HG03135 (cell line): Measurements from ENCODE around the gene GSK3B.

Experiments
- ATAC-seq: cut with Tn5 transposase; IDR thresholded peaks from one replicate; pipeline ENCODE4 v1.9.1; 2021; ENCODE audit warnings: mild to moderate bottlenecking, moderate library complexity; ENCODE audit not compliant: unreplicated experiment

GSK3B gene

GRCh38 chr3:119826711-119827608 is 267.3 kb downstream of the GSK3B start:
- no peak for ATAC-seq

DNA sequence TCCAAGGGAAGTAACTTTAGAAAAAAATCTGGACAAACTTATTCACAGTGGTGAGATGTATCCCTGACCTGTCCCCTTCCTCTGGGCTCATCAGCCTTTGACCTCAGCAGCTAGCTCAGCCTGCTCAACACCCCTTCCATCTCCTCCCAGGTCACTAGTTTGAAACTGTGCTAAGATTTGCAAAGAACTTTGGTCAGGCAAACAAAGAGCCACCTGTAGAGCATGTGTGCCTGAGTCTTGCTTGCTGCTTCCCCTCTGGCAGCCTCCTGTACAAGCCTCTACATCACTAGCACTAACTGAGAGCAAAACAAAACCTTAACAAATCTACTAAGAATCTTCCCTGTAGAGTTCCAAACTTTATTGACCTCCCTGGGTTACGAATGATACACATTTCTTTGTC is 268.4 kb downstream of the GSK3B start:
- ATAC-seq, result no peak

GRCh38 chr3:119819806-119820205 is 274.4 kb downstream of the GSK3B start:
- ATAC-seq, result no peak

- no peak for ATAC-seq
Measured at GRCh38 chr3:119818937-119819336, 275.3 kb downstream of the GSK3B start.

- ATAC-seq, result no peak
Measured at GRCh38 chr3:119817583-119818363, 276.5 kb downstream of the GSK3B start.

- ATAC-seq, result no peak
Measured at GRCh38 chr3:119817071-119817470, 277.2 kb downstream of the GSK3B start.

GRCh38 chr3:119815716-119816115 is 278.5 kb downstream of the GSK3B start:
- ATAC-seq, result no peak

DNA sequence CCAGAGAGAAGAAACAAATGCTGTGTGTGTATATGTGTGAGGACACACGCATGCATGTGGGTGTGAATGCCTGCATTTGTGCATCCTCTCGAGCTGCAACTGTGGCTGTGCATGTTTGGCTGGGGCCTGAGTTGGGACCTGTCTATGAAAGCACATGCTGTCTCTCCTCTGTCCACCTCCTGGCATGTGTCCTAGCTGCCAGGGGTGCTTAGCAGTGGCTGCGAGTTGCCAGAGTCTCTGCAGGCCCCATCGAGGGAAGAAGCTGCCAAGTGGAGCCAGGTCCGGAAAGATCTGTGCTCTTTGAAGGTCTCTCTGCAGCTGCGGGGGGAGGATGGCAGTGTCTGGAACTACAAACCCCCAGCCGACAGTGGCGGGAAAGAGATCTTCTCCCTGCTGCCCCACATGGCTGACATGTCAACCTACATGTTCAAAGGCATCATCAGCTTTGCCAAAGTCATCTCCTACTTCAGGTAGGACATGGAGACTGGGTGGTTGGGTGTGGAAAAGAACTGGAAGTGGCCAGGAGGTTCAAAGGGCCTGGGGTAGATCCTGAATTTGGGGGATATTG is 281.7 kb downstream of the GSK3B start:
- ATAC-seq, result no peak

- peak; percentile 83 for ATAC-seq
Measured at GRCh38 chr3:119810018-119810435, 284.2 kb downstream of the GSK3B start.

DNA sequence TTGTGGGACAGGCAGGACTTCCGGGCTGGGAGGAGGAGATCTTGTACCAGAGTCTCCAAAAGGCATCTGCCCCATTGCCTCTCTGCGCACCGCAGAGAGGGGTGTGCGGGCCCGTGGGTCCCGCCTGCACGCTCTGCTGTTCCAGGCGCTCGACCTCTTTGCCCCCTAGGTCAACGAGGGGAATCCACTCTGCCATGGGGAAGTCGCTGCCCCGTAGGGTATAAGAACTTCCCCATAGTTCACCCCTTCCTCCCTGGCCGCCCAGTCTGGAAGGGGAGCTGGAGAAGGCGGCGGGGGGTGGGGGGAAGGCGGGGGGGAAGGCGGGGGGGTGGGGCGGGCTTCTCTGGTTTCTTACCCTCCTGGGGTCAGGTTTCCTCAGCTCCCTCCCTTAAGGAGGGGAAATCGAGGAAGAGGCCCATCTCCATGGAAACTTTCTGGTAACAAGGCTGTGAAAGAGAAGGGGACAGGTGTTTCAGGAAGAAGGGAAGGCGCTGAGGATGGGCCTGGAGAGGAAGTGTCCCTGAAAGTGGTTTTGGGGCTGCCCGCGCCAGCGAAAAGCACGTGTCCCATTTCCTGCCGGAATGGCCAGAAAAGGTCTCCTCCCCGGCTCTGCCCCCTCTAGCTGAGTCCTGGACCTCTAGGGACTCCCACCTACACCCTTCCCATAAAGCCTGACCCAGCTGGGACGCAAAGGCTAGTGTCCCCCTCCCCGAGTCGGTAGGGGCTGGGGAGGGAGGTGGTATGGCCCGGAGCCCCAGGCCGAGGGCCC is 284.8 kb downstream of the GSK3B start:
- peak; percentile 47 for ATAC-seq

- no peak for ATAC-seq
Measured at GRCh38 chr3:119808843-119809242, 285.4 kb downstream of the GSK3B start.

- ATAC-seq, result no peak
Measured at GRCh38 chr3:119808244-119808643, 286.0 kb downstream of the GSK3B start.

- ATAC-seq, result no peak
Measured at GRCh38 chr3:119800844-119801243, 293.4 kb downstream of the GSK3B start.

DNA sequence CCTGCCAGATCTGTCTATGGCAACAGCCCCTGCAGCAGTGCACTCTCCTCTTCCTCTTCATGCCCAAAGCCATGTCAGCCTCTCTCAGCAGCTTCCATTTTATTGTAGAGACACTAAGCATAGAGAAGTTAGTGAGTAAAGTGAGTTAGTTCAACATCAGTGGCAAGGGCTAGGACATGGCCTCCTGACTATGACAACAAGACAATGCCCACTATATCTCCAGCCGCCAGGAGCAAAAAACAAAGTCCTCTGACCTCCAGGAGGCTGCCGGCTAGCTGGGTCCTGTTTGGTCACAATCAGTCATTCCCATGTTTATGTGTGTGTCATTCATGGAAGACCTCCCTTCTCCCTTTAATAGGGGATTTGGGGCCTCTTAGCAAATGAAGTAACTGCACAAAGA is 297.5 kb downstream of the GSK3B start:
- no peak for ATAC-seq

- no peak for ATAC-seq
Measured at GRCh38 chr3:119796368-119796767, 297.9 kb downstream of the GSK3B start.

- ATAC-seq, result no peak
Measured at GRCh38 chr3:119795849-119796248, 298.4 kb downstream of the GSK3B start.

- no peak for ATAC-seq
Measured at GRCh38 chr3:119794971-119795612, 299.2 kb downstream of the GSK3B start.

- ATAC-seq, result no peak
Measured at GRCh38 chr3:119794401-119794800, 299.8 kb downstream of the GSK3B start.

DNA sequence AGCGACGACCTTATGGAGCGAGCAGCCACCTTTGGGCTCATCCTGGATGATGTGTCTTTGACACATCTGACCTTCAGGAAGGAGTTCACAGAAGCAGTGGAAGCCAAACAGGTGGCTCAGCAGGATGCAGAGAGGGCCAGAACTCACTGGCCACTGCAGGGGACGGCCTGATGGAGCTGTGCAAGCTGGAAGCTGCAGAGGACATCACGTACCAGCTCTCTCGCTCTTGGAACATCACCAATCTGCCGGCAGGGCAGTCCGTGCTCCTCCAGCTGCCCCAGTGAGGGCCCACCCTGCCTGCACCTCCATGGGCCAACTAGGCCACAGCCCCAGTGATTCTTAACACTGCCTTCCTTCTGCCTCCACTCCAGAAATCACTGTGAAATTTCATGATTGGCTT is 302.0 kb downstream of the GSK3B start:
- no peak for ATAC-seq

DNA sequence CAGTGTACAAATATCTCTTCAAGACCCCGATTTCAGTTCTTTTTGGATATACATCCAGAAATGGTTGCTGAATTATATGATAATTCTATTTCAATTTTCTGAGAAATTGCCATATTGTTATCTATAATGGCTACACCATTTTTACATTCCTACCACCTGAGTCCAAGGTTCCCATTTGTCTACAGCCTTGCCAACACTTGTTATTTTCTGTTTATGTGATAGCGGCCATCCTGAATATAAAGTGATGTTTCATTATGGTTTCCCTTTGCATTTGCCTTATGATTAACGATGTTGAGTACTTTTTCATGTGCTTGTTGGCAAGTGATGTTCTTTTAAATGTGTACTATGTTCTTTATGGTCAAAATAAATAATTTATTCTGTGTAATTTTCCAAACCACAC is 303.9 kb downstream of the GSK3B start:
- no peak for ATAC-seq
